Activated T-helper 1 cell treated with anti-CD3 and anti-CD28 coated beads, Interleukin-12 subunit alpha, Interleukin-12 subunit beta, Interleukin-2, Interleukin-4 antibody, amounts not matched to agents 30 ng/mL and 10 ng/mL and 1 ng/mL, durations not matched to agents 14 hours and 24 hours and 36 hours (primary cell): ENCODE data around the gene HIPK2. TPM values are rescaled to one million over a fixed set of nuclear protein-coding genes. Genes with fewer than 3 reads are reported as not detected.
A peak's percentile ranks its signal among the peaks of the same experiment; 100 is the strongest.

Source experiments
- DNase-seq: peaks from one replicate; pipeline ENCODE4 v3.0.0; 2021; ENCODE audit warnings: low spot score
- H3K27ac Mint-ChIP-seq: one replicate; pipeline ENCODE4 v1.8.0; 2021; ENCODE audit warnings: mild to moderate bottlenecking, mixed read lengths
- H3K27me3 Mint-ChIP-seq: one replicate; pipeline ENCODE4 v1.8.0; 2022; ENCODE audit warnings: mild to moderate bottlenecking, moderate library complexity, mixed read lengths; ENCODE audit not compliant: insufficient read depth
- H3K36me3 Mint-ChIP-seq: one replicate; pipeline ENCODE4 v1.8.0; 2021; ENCODE audit warnings: low read depth, mixed read lengths
- H3K4me1 Mint-ChIP-seq: one replicate; pipeline ENCODE4 v1.8.0; 2021; ENCODE audit warnings: low read depth, mixed read lengths
- H3K4me3 Mint-ChIP-seq: one replicate; pipeline ENCODE4 v1.8.0; 2021; ENCODE audit warnings: mild to moderate bottlenecking, moderate library complexity, mixed read lengths
- H3K9me3 Mint-ChIP-seq: one replicate; pipeline ENCODE4 v1.8.0; 2021; ENCODE audit warnings: mixed read lengths
- intact Hi-C: fragments of 100-400 bp; cut with micrococcal nuclease; formaldehyde crosslinking; loops from one replicate; pipeline ENCODE4 v1.15.1; 2024
- total RNA-seq: library from RNA; stranded (reverse); gene quantifications from 2 replicates; pipeline ENCODE4 v1.2.3, GENCODE V29; 2022

HIPK2 gene
- total RNA-seq, 1 donor from 2014 or later = 28.3 TPM

GRCh38 chr7:139648391-139648861 lies 129.4 kb downstream of the HIPK2 start:
- peaks cover 51% of the 10 kb centered on the region for H3K4me1 Mint-ChIP-seq
- H3K4me3 Mint-ChIP-seq = peak overlapping the region; percentile 74
- no peak for DNase-seq
- intact Hi-C loops = loop anchor here (5.0 kb wide), 3 partner anchors 49 to 179 kb away; partner anchors contain the start of gene TBXAS1
- H3K27me3 Mint-ChIP-seq = peaks cover 1% of the 10 kb centered on the region
- no peaks in the 10 kb centered on the region for H3K9me3 Mint-ChIP-seq
- peaks cover 5% of the 10 kb centered on the region for H3K36me3 Mint-ChIP-seq
- peak overlapping the region; percentile 80 for H3K27ac Mint-ChIP-seq

- H3K4me1 Mint-ChIP-seq = peaks cover 53% of the 10 kb centered on the region
- intact Hi-C loops = loop anchor here (1.0 to 5.0 kb wide), 6 partner anchors 21 to 269 kb away; partner anchors contain the start of gene TBXAS1
- peak overlapping the region; percentile 74 for H3K4me3 Mint-ChIP-seq
- H3K36me3 Mint-ChIP-seq = peaks cover 7% of the 10 kb centered on the region
- no peaks in the 10 kb centered on the region for H3K9me3 Mint-ChIP-seq
- DNase-seq = no peak
- peaks cover 1% of the 10 kb centered on the region for H3K27me3 Mint-ChIP-seq
- H3K27ac Mint-ChIP-seq = peak overlapping the region; percentile 80
Measured at GRCh38 chr7:139647814-139648390, 129.9 kb downstream of the HIPK2 start.

- Mint-ChIP-seq H3K9me3 (no peaks in the 10 kb centered on the region), H3K27me3 (peaks cover 1% of the 10 kb centered on the region), H3K27ac (peak overlapping the region; percentile 24), H3K4me3 (no peak overlapping the region), H3K36me3 (peaks cover 8% of the 10 kb centered on the region), H3K4me1 (peaks cover 60% of the 10 kb centered on the region)
- intact Hi-C loops = loop anchor here (1.0 to 5.0 kb wide), 6 partner anchors 22 to 270 kb away; partner anchors contain the start of gene TBXAS1
- DNase-seq = no peak
Measured at GRCh38 chr7:139647085-139647484, 130.7 kb downstream of the HIPK2 start.

GRCh38 chr7:139646566-139646965 lies 131.2 kb downstream of the HIPK2 start:
- DNase-seq = no peak
- Mint-ChIP-seq H3K27me3 (peaks cover 1% of the 10 kb centered on the region), H3K9me3 (no peaks in the 10 kb centered on the region), H3K4me3 (no peak overlapping the region), H3K27ac (peak overlapping the region; percentile 19), H3K4me1 (peaks cover 65% of the 10 kb centered on the region), H3K36me3 (peaks cover 9% of the 10 kb centered on the region)
- intact Hi-C loops = loop anchor here (1.0 to 5.0 kb wide), 8 partner anchors 34 to 356 kb away; partner anchors contain the start of gene TBXAS1

- peak; percentile 68 for DNase-seq
- Mint-ChIP-seq H3K4me3 (no peak overlapping the region), H3K4me1 (peaks cover 65% of the 10 kb centered on the region), H3K27me3 (peaks cover 1% of the 10 kb centered on the region), H3K27ac (no peak overlapping the region), H3K9me3 (no peaks in the 10 kb centered on the region), H3K36me3 (peaks cover 9% of the 10 kb centered on the region)
- intact Hi-C loops = loop anchor here (1.0 to 5.0 kb wide), 8 partner anchors 35 to 356 kb away; partner anchors contain the start of gene TBXAS1
Measured at GRCh38 chr7:139645572-139646523, 131.9 kb downstream of the HIPK2 start.

GRCh38 chr7:139643951-139644585 lies 133.7 kb downstream of the HIPK2 start:
- no peaks in the 10 kb centered on the region for H3K27me3 Mint-ChIP-seq
- peaks cover 9% of the 10 kb centered on the region for H3K36me3 Mint-ChIP-seq
- DNase-seq = no peak
- H3K4me1 Mint-ChIP-seq = peaks cover 59% of the 10 kb centered on the region
- H3K4me3 Mint-ChIP-seq = no peak overlapping the region
- intact Hi-C loops = no loop called here
- no peak overlapping the region for H3K27ac Mint-ChIP-seq
- no peaks in the 10 kb centered on the region for H3K9me3 Mint-ChIP-seq

- H3K27me3 Mint-ChIP-seq = no peaks in the 10 kb centered on the region
- H3K36me3 Mint-ChIP-seq = peaks cover 7% of the 10 kb centered on the region
- H3K9me3 Mint-ChIP-seq = no peaks in the 10 kb centered on the region
- DNase-seq = no peak
- H3K4me3 Mint-ChIP-seq = no peak overlapping the region
- intact Hi-C loops = no loop called here
- H3K27ac Mint-ChIP-seq = no peak overlapping the region
- H3K4me1 Mint-ChIP-seq = peaks cover 50% of the 10 kb centered on the region
Measured at GRCh38 chr7:139642283-139642682, 135.5 kb downstream of the HIPK2 start.

- peaks cover 12% of the 10 kb centered on the region for H3K36me3 Mint-ChIP-seq
- H3K9me3 Mint-ChIP-seq = peaks cover 4% of the 10 kb centered on the region
- DNase-seq = no peak
- H3K27ac Mint-ChIP-seq = no peak overlapping the region
- intact Hi-C loops = no loop called here
- no peaks in the 10 kb centered on the region for H3K27me3 Mint-ChIP-seq
- peaks cover 50% of the 10 kb centered on the region for H3K4me1 Mint-ChIP-seq
- H3K4me3 Mint-ChIP-seq = no peak overlapping the region
Measured at GRCh38 chr7:139641337-139641992, 136.3 kb downstream of the HIPK2 start.

GRCh38 chr7:139640681-139641080 lies 137.1 kb downstream of the HIPK2 start:
- H3K9me3 Mint-ChIP-seq = peaks cover 4% of the 10 kb centered on the region
- peaks cover 50% of the 10 kb centered on the region for H3K4me1 Mint-ChIP-seq
- no peaks in the 10 kb centered on the region for H3K27me3 Mint-ChIP-seq
- peaks cover 20% of the 10 kb centered on the region for H3K36me3 Mint-ChIP-seq
- no peak overlapping the region for H3K4me3 Mint-ChIP-seq
- intact Hi-C loops = no loop called here
- no peak overlapping the region for H3K27ac Mint-ChIP-seq
- no peak for DNase-seq

- H3K4me3 Mint-ChIP-seq = no peak overlapping the region
- H3K27me3 Mint-ChIP-seq = no peaks in the 10 kb centered on the region
- H3K4me1 Mint-ChIP-seq = peaks cover 54% of the 10 kb centered on the region
- no peak for DNase-seq
- intact Hi-C loops = no loop called here
- peaks cover 25% of the 10 kb centered on the region for H3K36me3 Mint-ChIP-seq
- H3K9me3 Mint-ChIP-seq = peaks cover 4% of the 10 kb centered on the region
- H3K27ac Mint-ChIP-seq = no peak overlapping the region
Measured at GRCh38 chr7:139639563-139639962, 138.2 kb downstream of the HIPK2 start.

- H3K4me3 Mint-ChIP-seq = peak overlapping the region; percentile 79
- intact Hi-C loops = loop anchor here (1.0 kb wide), 1 partner anchor 47 kb away; no protein-coding TSS in a partner anchor
- peaks cover 48% of the 10 kb centered on the region for H3K4me1 Mint-ChIP-seq
- H3K27ac Mint-ChIP-seq = peak overlapping the region; percentile 94
- peaks cover 34% of the 10 kb centered on the region for H3K36me3 Mint-ChIP-seq
- peak; percentile 63 for DNase-seq
- H3K27me3 Mint-ChIP-seq = no peaks in the 10 kb centered on the region
- peaks cover 4% of the 10 kb centered on the region for H3K9me3 Mint-ChIP-seq
Measured at GRCh38 chr7:139635526-139636302, 142.1 kb downstream of the HIPK2 start.
